ENCODE data around the gene IFI16. TPM values are rescaled to one million over a fixed set of nuclear protein-coding genes. Genes with fewer than 3 reads are reported as not detected.
A peak's percentile ranks its signal among the peaks of the same experiment; 100 is the strongest.
"Not testable (repeated sequence)": the region's sequence is repeated elsewhere in the genome, so short reads cannot be mapped to it uniquely, and the experiment has no call there.

IFI16 gene
- total RNA-seq, 6 donors from 2014 or later: 43.8 to 108 (median 66.2) TPM

DNA sequence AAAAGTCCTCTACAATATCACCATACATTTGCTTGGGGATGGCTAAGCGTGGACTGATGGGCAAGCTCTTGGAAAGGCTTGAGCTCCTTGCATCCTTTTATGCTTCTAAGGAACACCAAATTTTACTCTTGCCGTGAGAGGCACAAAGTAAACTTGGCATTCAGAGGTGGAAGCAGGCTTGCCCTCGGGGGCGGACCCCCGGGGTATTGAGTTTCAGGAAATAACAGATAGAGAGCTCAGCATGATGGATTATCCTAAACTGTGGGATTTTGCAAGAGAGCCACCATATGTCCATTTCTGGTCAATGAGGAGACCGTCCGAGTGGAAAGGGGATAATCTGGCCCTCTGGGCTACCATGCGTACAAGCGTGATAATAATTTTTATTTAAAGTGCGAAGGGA is 14.0 kb downstream of the IFI16 start:
- H3K36me3 ChIP-seq: peaks cover 3 to 67% (median 14%) of the 10 kb centered on the region in 4 donors
- TF ChIP-seq EP300 (IDR thresholded peaks at IDR 0.05): no peak
- TF ChIP-seq, protein P1, sequence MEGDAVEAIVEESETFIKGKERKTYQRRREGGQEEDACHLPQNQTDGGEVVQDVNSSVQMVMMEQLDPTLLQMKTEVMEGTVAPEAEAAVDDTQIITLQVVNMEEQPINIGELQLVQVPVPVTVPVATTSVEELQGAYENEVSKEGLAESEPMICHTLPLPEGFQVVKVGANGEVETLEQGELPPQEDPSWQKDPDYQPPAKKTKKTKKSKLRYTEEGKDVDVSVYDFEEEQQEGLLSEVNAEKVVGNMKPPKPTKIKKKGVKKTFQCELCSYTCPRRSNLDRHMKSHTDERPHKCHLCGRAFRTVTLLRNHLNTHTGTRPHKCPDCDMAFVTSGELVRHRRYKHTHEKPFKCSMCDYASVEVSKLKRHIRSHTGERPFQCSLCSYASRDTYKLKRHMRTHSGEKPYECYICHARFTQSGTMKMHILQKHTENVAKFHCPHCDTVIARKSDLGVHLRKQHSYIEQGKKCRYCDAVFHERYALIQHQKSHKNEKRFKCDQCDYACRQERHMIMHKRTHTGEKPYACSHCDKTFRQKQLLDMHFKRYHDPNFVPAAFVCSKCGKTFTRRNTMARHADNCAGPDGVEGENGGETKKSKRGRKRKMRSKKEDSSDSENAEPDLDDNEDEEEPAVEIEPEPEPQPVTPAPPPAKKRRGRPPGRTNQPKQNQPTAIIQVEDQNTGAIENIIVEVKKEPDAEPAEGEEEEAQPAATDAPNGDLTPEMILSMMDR (IDR thresholded peaks at IDR 0.05): no peak
- no peak for TF ChIP-seq POLR2A (IDR thresholded peaks at IDR 0.05)
- TF ChIP-seq POLR2AphosphoS5 (IDR thresholded peaks at IDR 0.05): no peak
- peaks cover 12 to 29% (median 21%) of the 10 kb centered on the region in 4 donors for H3K4me1 ChIP-seq
- 74 to 85% methylated on average over 10 of the region's 10 CpGs for WGBS, 2 donors
- H3K9me3 ChIP-seq: no peaks in the 10 kb centered on the region
- H3K4me3 ChIP-seq: no peak overlapping the region
- H3K27me3 ChIP-seq: no peaks in the 10 kb centered on the region
- H3K27ac ChIP-seq: no peak overlapping the region
- ATAC-seq (ENCODE audit: low FRiP score in 2 of 2) (no peak), DNase-seq (no peak)

- Histone ChIP-seq H3K27me3 (no peaks in the 10 kb centered on the region), H3K9me3 (peaks cover 0 to 4% (median 0%) of the 10 kb centered on the region in 4 donors), H3K36me3 (peaks cover under 1 to 61% (median 8%) of the 10 kb centered on the region in 4 donors), H3K4me1 (peaks cover 12 to 27% (median 21%) of the 10 kb centered on the region in 4 donors), H3K4me3 (no peak overlapping the region), H3K27ac (no peak overlapping the region)
- ATAC-seq (ENCODE audit: low FRiP score in 2 of 2) (no peak), DNase-seq (peak in 1 of 2 donors; percentile 41)
- TF ChIP-seq POLR2AphosphoS5 (IDR thresholded peaks at IDR 0.05) (no peak), EP300 (IDR thresholded peaks at IDR 0.05) (no peak), POLR2A (IDR thresholded peaks at IDR 0.05) (no peak)
- TF ChIP-seq, protein P1 (IDR thresholded peaks at IDR 0.05): no peak
- 97 to 98% methylated on average over 7 of the region's 7 CpGs for WGBS, 2 donors
Observed at GRCh38 chr1:159025043-159025442, 15.3 kb downstream of the IFI16 start.

DNA sequence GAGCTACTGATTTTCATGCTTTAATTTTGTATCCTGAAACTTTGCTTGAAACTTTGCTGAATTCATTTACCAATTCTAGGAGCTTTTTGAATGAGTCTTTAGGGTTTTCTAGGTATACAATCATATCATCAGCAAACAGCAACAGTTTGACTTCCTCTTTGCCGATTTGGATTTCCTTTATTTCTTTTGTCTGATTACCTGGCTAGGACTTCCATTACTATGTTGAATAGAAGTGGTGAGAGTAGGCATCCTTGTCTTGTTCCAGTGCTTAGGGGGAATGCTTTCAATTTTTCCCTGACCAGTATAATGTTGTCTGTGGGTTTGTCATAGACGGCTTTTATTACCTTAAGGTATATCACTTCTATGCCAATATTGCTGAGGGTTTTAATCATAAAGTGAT is 17.1 kb downstream of the IFI16 start:
- ATAC-seq (ENCODE audit: low FRiP score in 2 of 2); H3K9me3 ChIP-seq; DNase-seq; H3K4me3 ChIP-seq; H3K27me3 ChIP-seq; H3K27ac ChIP-seq: not testable (repeated sequence)
- Histone ChIP-seq H3K36me3 (peaks cover 0 to 60% (median 11%) of the 10 kb centered on the region in 4 donors), H3K4me1 (peaks cover 16 to 37% (median 21%) of the 10 kb centered on the region in 4 donors)
- WGBS, 2 donors: 59 to 75% methylated on average over 2 of the region's 2 CpGs

- Histone ChIP-seq H3K27me3 (no peaks in the 10 kb centered on the region), H3K27ac (no peak overlapping the region), H3K4me3 (no peak overlapping the region), H3K4me1 (peaks cover 11 to 24% (median 12%) of the 10 kb centered on the region in 4 donors), H3K9me3 (peaks cover 0 to 4% (median 0%) of the 10 kb centered on the region in 4 donors), H3K36me3 (peaks cover 18 to 62% (median 38%) of the 10 kb centered on the region in 4 donors)
- TF ChIP-seq POLR2A (IDR thresholded peaks at IDR 0.05): no peak
- TF ChIP-seq, protein P1 (IDR thresholded peaks at IDR 0.05): no peak
- TF ChIP-seq POLR2AphosphoS5 (IDR thresholded peaks at IDR 0.05): no peak
- no peak for TF ChIP-seq EP300 (IDR thresholded peaks at IDR 0.05)
- 100% methylated on average over 1 of the region's 1 CpG for WGBS, 2 donors
- ATAC-seq (ENCODE audit: low FRiP score in 2 of 2) (no peak), DNase-seq (no peak)
Observed at GRCh38 chr1:159030311-159030710, 20.6 kb downstream of the IFI16 start.

DNA sequence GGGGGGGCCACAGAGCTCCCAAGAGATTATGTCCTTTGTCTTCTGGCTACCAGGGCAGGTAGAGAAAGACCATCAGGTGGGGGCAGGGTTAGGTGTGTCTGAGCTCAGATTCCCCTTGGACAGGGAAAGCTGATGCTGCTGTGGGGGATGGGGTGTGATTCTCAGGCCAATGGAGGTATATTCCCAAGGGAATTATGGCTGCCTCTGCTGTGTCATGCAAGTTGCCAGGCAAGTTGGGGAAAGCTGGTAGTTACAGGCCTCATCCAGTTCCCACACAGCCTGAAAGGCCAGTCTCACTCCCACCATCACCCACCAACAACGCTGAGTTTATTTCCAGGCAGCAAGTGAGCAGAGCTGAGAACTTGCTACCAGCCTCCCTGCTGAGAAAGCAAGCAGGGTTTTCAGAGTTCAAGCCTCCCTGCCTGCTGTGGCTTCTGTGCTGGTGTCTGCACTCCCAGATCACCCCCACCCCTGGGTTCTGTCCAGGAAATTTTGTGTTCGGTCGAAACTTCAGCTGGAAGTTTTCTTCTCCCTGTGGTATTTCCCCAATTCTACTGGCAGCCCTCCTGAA is 21.3 kb downstream of the IFI16 start:
- H3K27me3 ChIP-seq: no peaks in the 10 kb centered on the region
- peaks cover 9 to 24% (median 11%) of the 10 kb centered on the region in 4 donors for H3K4me1 ChIP-seq
- H3K27ac ChIP-seq: no peak overlapping the region
- TF ChIP-seq, protein P1 (IDR thresholded peaks at IDR 0.05): no peak
- TF ChIP-seq EP300 (IDR thresholded peaks at IDR 0.05) (no peak), POLR2A (IDR thresholded peaks at IDR 0.05) (no peak), POLR2AphosphoS5 (IDR thresholded peaks at IDR 0.05) (no peak)
- ATAC-seq (ENCODE audit: low FRiP score in 2 of 2) (no peak), DNase-seq (no peak)
- WGBS, 2 donors: 67 to 77% methylated on average over 3 of the region's 3 CpGs
- H3K36me3 ChIP-seq: peaks cover 18 to 69% (median 43%) of the 10 kb centered on the region in 4 donors
- H3K9me3 ChIP-seq: peaks cover 0 to 4% (median 0%) of the 10 kb centered on the region in 4 donors
- no peak overlapping the region for H3K4me3 ChIP-seq

All from upper lobe of left lung (tissue), 6 donors.